ENCODE measurements around the gene CXCL3. TPM values are rescaled to one million over a fixed set of nuclear protein-coding genes. Genes with fewer than 3 reads are reported as not detected.

Gene CXCL3
- total and polyA plus RNA-seq, 9 of the 15 experiments (the other 6 are each of a cell fraction or from before 2014, with no cell fraction given) = 2.3 to 8.9 (median 6.1) TPM

GRCh38 chr4:74057588-74057987 is 19.1 kb upstream of the CXCL3 start:
- no peaks in the 10 kb centered on the region for H3K9me3 ChIP-seq (replicated peaks; ENCODE audit: control insufficient read depth, insufficient read depth, low read depth, low read length)
- peak overlapping the region; percentile 47; the same call in 1 of the 2 replicates for H3K4me2 ChIP-seq (ENCODE audit: insufficient read depth, low read length)
- no peaks in the 10 kb centered on the region for H4K20me1 ChIP-seq (replicated peaks; ENCODE audit: control insufficient read depth, insufficient read depth, low read length)
- ChIA-PET CTCF (ENCODE audit: low intra/inter-chr PET ratio) (no interaction called here), POLR2A (interaction anchor here (2.1 to 2.4 kb wide), 3 partner anchors 7 to 41 kb away, joined by 10 to 23 read pairs (median 17); partner anchors contain the start of genes CXCL2 and CXCL3)
- peaks cover 4% of the 10 kb centered on the region for H3K9me1 ChIP-seq (ENCODE audit: control insufficient read depth, insufficient read depth, low read length)
- peak overlapping the region; percentile 98 for H3K27ac ChIP-seq (ENCODE audit: extremely low read depth, low read depth, low read length)
- FAIRE-seq = no peak
- no peaks in the 10 kb centered on the region; the same call in 2 of the 3 replicates for H3K36me3 ChIP-seq (ENCODE audit: control insufficient read depth, insufficient read depth, low read length)
- H3K4me3 ChIP-seq = no peak overlapping the region
- in situ Hi-C loops (cut with MboI) (no loop called here), intact Hi-C loops (cut with micrococcal nuclease) (loop anchor here (1.0 to 5.0 kb wide), 3 partner anchors 19 to 75 kb away; partner anchors contain the start of genes CXCL2 and CXCL3)
- peak; percentile 74 for ATAC-seq
- peak overlapping the region; percentile 75; the same call in 1 of the 2 replicates for H2AFZ ChIP-seq (ENCODE audit: low read depth, low read length)
- H3K27me3 ChIP-seq (ENCODE audit: control insufficient read depth in 2 of 2, insufficient read depth in 2 of 2, low read length in 2 of 2) = no peaks in the 10 kb centered on the region
- H3K79me2 ChIP-seq (ENCODE audit: control insufficient read depth, insufficient read depth, low read length) = no peaks in the 10 kb centered on the region
- peak in 3 of 4 experiments; percentile 21 to 61 (median 50) for DNase-seq (ENCODE audit: extremely low read depth in 1 of 4, low spot score in 3 of 4)
- no TSS peak for BruUV-seq (replicated peaks)
- peaks cover 15 to 51% of the 10 kb centered on the region in 2 experiments for H3K4me1 ChIP-seq (replicated peaks in 1 of 2; ENCODE audit: control insufficient read depth in 2 of 2, insufficient read depth in 2 of 2, low read length in 2 of 2)
- 0% methylated on average over 1 of the region's 1 CpG for WGBS (ENCODE audit: insufficient coverage, low coverage, missing lambda C conversion rate)
- peak overlapping the region in 1 of 2 experiments; percentile 79; a peak in 2 of 4 replicates for H3K9ac ChIP-seq (ENCODE audit: insufficient read depth in 1 of 2, low read depth in 2 of 2, low read length in 2 of 2)
- TF ChIP-seq RBFOX2 (IDR thresholded peaks at IDR 0.05; ENCODE audit: low read depth, low read length) (0 out of 2 replicates have a peak, but pooled peaks have one; percentile 7), ZNF75A (CRISPR knock-in tag; IDR thresholded peaks at IDR 0.05) (no peak), ZFP36 (IDR thresholded peaks at IDR 0.05; ENCODE audit: low read depth, low read length, partially characterized antibody) (no peak), ZNF140 (CRISPR knock-in tag; IDR thresholded peaks at IDR 0.05) (no peak), SOX6 (IDR thresholded peaks at IDR 0.05) (no peak), ZBTB7A (IDR thresholded peaks at IDR 0.05; ENCODE audit: borderline replicate concordance, control insufficient read depth, low read depth, low read length) (no peak), ID3 (CRISPR knock-in tag; IDR thresholded peaks at IDR 0.05) (no peak), ID3 (tag; IDR thresholded peaks at IDR 0.05) (no peak), SMARCC2 (IDR thresholded peaks at IDR 0.05; ENCODE audit: low read depth) (no peak), BRF1 (IDR thresholded peaks at IDR 0.05; ENCODE audit: borderline replicate concordance, extremely low read depth, insufficient read length) (no peak), U2AF1 (optimal IDR thresholded peaks at IDR 0.05; ENCODE audit: low read depth, low read length) (no peak), MEF2A (IDR thresholded peaks at IDR 0.05; ENCODE audit: control insufficient read depth, low read depth, low read length) (no peak), CUX1 (CRISPR knock-in tag; IDR thresholded peaks at IDR 0.05) (no peak), HDAC8 (tag; IDR thresholded peaks at IDR 0.05) (peak; percentile 5; the same call in 1 of the 2 replicates), ATF3 (IDR thresholded peaks at IDR 0.05) (no peak), ATF3 (CRISPR knock-in tag; conservative IDR thresholded peaks at IDR 0.05) (no peak), ZNF668 (CRISPR knock-in tag; IDR thresholded peaks at IDR 0.05) (no peak)

All from K562 (cell line).